Spleen (tissue), 7 donors: ENCODE measurements around the gene CES3.

ENCODE experiments used
- POLR2A ChIP-seq, 3 donors: fragments of 450-650 bp; IDR thresholded peaks; one replicate each; pipeline ENCODE4 v1.5.1; 2017; ENCODE audit warnings: antibody characterized with exemption in 3 of 3, mild to moderate bottlenecking in 1 of 3
- POLR2AphosphoS5 ChIP-seq, 3 donors: sonication (generic); formaldehyde crosslinking; IDR thresholded peaks; one replicate each; pipeline ENCODE4 v1.5.1; 2017; ENCODE audit warnings: antibody characterized with exemption in 3 of 3
- TF ChIP-seq, protein P1 (sequence below), 11 experiments: fragments of 200-600 bp in 7 of 11; fragments of 450-650 bp in 4 of 11; sonication (generic) in 4 of 11; IDR thresholded peaks in 8 of 11; conservative IDR thresholded peaks in 3 of 11; 1 replicate in 7 of 11; 2 replicates in 4 of 11; pipeline versions ENCODE4 v1.4.0 to v1.8.0; 2016 to 2021; ENCODE audit warnings: antibody characterized with exemption in 11 of 11, inconsistent platforms in 4 of 11, mild to moderate bottlenecking in 1 of 11
- donor health status: DM: no; HTN: no; CAD: no; lungs with moderate emphysema.
- donor health status: DM: no; HTN: no; CAD: no.
- donor health status: DM: no; HTN: no; CAD: no.

DNA sequence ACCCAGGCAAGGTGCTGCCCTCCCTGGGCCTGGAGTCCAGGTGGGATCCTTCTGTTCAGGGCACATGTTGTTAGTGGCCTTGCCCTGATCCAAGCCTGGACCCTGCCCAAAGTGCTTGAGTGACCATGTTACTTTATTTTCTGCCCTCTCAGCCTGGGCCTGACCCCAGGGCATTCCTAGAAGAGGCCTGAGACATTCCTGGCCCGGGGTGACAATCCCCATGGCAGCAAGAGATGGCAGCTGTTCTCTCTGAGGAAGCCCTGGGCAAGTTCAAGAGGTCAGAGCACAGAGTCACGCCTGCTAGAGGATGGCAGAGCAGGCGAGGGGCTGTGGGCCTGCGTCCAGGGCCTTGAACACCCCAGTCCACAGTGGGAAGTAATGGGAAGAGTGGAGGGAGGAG lies 47.4 kb upstream of the CES3 start:
- TF ChIP-seq POLR2A (IDR thresholded peaks at IDR 0.05) (no peak), POLR2AphosphoS5 (IDR thresholded peaks at IDR 0.05) (no peak)
- TF ChIP-seq, protein P1, sequence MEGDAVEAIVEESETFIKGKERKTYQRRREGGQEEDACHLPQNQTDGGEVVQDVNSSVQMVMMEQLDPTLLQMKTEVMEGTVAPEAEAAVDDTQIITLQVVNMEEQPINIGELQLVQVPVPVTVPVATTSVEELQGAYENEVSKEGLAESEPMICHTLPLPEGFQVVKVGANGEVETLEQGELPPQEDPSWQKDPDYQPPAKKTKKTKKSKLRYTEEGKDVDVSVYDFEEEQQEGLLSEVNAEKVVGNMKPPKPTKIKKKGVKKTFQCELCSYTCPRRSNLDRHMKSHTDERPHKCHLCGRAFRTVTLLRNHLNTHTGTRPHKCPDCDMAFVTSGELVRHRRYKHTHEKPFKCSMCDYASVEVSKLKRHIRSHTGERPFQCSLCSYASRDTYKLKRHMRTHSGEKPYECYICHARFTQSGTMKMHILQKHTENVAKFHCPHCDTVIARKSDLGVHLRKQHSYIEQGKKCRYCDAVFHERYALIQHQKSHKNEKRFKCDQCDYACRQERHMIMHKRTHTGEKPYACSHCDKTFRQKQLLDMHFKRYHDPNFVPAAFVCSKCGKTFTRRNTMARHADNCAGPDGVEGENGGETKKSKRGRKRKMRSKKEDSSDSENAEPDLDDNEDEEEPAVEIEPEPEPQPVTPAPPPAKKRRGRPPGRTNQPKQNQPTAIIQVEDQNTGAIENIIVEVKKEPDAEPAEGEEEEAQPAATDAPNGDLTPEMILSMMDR (IDR thresholded peaks at IDR 0.05 in 8 of 11, conservative IDR thresholded peaks at IDR 0.05 in 3 of 11), result no peak
